SK-N-SH treated with all-trans-retinoic acid at 6 μM for 48 hours (cell line): ENCODE measurements around the gene AKAP8L.

ENCODE experiments used
- ESRRG ChIP-seq: fragments of 250-450 bp; sonication (Bioruptor Pico); IDR thresholded peaks from 2 replicates; pipeline ENCODE4 v1.6.1; 2021; ENCODE audit warnings: mild to moderate bottlenecking
- RARB ChIP-seq: fragments of 250-450 bp; sonication (Bioruptor Pico); IDR thresholded peaks from 2 replicates; pipeline ENCODE4 v1.8.0; 2021; ENCODE audit warnings: mild to moderate bottlenecking, moderate library complexity
- SNAI2 ChIP-seq: fragments of 250-450 bp; sonication (Bioruptor Pico); IDR thresholded peaks from 2 replicates; pipeline ENCODE4 v1.5.0; 2020; ENCODE audit warnings: mild to moderate bottlenecking, moderate library complexity
- TCF4 ChIP-seq: fragments of 250-450 bp; sonication (Bioruptor Pico); IDR thresholded peaks from 2 replicates; pipeline ENCODE4 v1.8.0; 2021; ENCODE audit warnings: mild to moderate bottlenecking, moderate library complexity, borderline replicate concordance
- ZC3H10 ChIP-seq: fragments of 250-450 bp; sonication (Bioruptor Pico); IDR thresholded peaks from 2 replicates; pipeline ENCODE4 v1.5.1; 2021; ENCODE audit warnings: mild to moderate bottlenecking, moderate library complexity
- TF ChIP-seq, protein P1 (sequence below): fragments of 250-450 bp; sonication (Bioruptor Pico); IDR thresholded peaks from 2 replicates; pipeline ENCODE4 v1.8.0; 2020; ENCODE audit warnings: mild to moderate bottlenecking, moderate library complexity, borderline replicate concordance
- TF ChIP-seq, protein P2 (sequence below): fragments of 250-450 bp; sonication (Bioruptor Pico); IDR thresholded peaks from 2 replicates; pipeline ENCODE4 v1.5.1; 2020; ENCODE audit warnings: low read depth, mild to moderate bottlenecking, moderate library complexity

DNA sequence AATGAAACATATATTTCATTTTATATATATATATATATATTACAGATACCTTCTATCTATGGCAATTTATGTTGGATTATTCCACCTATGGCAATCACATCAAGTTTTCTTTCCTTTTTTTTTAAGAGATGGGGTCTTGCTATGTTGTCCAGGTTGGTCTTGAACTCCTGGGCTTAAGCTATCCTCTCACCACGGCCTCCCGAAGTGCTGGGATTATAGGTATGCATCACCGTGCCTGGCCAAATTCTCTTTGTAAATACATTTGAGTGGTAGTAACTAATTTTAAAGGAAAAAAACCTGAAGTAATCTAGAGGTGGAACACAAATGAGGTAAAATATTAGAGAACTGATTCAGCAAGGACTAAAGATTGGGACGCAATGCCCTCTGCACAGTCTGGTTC, 64.9 kb downstream of the AKAP8L start:
- TF ChIP-seq ESRRG (CRISPR knock-in tag) (no peak), TCF4 (CRISPR knock-in tag) (no peak), SNAI2 (CRISPR knock-in tag) (no peak), ZC3H10 (no peak), RARB (no peak)
- TF ChIP-seq, protein P1, sequence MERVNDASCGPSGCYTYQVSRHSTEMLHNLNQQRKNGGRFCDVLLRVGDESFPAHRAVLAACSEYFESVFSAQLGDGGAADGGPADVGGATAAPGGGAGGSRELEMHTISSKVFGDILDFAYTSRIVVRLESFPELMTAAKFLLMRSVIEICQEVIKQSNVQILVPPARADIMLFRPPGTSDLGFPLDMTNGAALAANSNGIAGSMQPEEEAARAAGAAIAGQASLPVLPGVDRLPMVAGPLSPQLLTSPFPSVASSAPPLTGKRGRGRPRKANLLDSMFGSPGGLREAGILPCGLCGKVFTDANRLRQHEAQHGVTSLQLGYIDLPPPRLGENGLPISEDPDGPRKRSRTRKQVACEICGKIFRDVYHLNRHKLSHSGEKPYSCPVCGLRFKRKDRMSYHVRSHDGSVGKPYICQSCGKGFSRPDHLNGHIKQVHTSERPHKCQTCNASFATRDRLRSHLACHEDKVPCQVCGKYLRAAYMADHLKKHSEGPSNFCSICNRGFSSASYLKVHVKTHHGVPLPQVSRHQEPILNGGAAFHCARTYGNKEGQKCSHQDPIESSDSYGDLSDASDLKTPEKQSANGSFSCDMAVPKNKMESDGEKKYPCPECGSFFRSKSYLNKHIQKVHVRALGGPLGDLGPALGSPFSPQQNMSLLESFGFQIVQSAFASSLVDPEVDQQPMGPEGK (CRISPR knock-in tag): no peak
- TF ChIP-seq, protein P2, sequence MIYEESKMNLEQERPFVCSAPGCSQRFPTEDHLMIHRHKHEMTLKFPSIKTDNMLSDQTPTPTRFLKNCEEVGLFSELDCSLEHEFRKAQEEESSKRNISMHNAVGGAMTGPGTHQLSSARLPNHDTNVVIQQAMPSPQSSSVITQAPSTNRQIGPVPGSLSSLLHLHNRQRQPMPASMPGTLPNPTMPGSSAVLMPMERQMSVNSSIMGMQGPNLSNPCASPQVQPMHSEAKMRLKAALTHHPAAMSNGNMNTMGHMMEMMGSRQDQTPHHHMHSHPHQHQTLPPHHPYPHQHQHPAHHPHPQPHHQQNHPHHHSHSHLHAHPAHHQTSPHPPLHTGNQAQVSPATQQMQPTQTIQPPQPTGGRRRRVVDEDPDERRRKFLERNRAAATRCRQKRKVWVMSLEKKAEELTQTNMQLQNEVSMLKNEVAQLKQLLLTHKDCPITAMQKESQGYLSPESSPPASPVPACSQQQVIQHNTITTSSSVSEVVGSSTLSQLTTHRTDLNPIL (CRISPR knock-in tag): no peak
